Adrenal gland (tissue), 5 donors: Measurements from ENCODE around the gene CEP126.

Experiments used
- CTCF ChIP-seq, 6 experiments: fragments of 450-650 bp in 4 of 6; fragments of 200-600 bp in 2 of 6; sonication (generic) in 1 of 6; IDR thresholded peaks; 1 replicate in 5 of 6; 2 replicates in 1 of 6; pipeline versions ENCODE4 v1.5.1 to v1.8.0; 2016 to 2021; ENCODE audit warnings: antibody characterized with exemption in 6 of 6, mild to moderate bottlenecking in 2 of 6, moderate library complexity in 1 of 6
- POLR2A ChIP-seq, 2 donors: fragments of 450-650 bp; IDR thresholded peaks; one replicate each; pipeline ENCODE4 v1.6.1; 2017; ENCODE audit warnings: antibody characterized with exemption in 2 of 2, mild to moderate bottlenecking in 2 of 2, moderate library complexity in 1 of 2
- donor health status: DM: no; HTN: no; CAD: no.

GRCh38 chr11:101912823-101913284, 2.0 kb upstream of the CEP126 start:
- TF ChIP-seq CTCF (IDR thresholded peaks at IDR 0.05) (no peak), POLR2A (IDR thresholded peaks at IDR 0.05) (no peak)
